HG02678 (cell line): ENCODE data around the gene CALML4.
"Not testable (repeated sequence)": the region's sequence is repeated elsewhere in the genome, so short reads cannot be mapped to it uniquely, and the experiment has no call there.

Experiments used
- ATAC-seq: cut with Tn5 transposase; IDR thresholded peaks from one replicate; pipeline ENCODE4 v1.9.1; 2021; ENCODE audit warnings: mild to moderate bottlenecking, moderate library complexity; ENCODE audit not compliant: unreplicated experiment

Gene CALML4

DNA sequence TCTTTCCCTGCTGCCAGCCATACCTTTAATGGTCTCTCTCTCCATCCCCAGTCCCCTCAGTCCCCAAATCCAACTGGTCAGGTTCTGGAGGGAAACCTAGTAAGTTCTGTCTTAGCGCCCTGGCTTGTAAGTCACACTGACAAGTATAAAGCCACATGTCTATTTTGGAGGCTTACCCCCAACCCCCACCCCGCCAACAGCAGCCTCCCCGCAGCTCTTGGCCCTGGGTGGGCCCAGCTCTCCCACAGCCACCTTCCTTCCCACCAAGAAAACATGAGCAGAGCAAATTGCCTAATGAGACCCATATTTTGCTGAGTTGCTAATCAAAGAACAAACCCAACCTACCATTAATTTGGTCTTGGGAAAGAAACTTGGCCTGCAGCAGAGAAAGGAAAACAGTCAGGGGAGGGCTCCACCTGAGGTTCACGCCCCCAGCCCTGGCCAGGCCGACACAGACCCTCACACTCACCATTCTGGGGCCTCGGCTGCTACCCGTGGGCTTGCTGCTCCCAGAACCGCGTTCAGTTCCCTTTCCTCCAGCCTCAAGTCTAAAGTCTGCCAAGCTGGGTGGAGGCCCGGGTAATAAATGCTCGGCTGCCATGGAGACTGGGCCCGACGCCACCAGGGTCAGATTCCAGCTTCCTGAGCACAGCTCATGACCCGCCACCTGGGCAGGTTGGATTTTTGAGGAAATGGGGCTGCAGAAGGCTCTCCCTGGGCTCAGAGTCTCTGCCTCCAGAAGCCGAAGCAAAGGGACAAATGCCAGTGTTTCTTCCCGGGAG lies at the start of gene CALML4:
Gene CALML4 (minus strand): TSS at position 557 of the 782 bp plus-strand sequence. CDS start 85 bp downstream, at position 472.
- no peak for ATAC-seq

- no peak for ATAC-seq
Observed at GRCh38 chr15:68252925-68253534, 47.9 kb upstream of the CALML4 start.

DNA sequence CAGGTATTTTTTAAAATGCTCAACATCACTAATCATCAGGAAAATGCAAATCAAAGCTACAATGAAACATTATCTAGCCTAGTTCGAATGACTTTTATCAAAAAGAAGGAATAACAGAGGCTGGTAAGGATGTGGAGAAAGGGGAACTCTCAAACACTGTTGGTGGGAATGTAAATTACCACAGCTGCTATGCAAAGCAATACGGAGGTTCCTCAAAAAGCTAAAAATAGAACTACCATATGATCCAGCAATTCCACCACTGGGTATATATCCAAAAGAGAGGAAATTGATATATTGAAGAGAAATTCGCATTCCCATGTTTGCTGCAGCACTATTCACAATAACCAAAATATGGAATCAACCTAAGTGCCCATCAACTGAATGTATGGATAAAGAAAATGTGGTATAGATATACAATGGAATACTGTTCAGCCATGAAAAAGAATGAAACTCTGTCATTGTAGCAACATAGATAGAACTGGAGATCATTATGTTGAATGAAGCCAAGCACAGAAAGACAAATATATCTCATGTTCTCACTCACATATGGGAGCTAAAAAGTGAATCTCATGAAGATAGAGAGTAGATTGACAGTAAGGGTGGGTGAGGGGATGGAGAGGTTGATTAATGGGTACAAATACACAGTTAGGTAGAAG lies 44.1 kb upstream of the CALML4 start:
- ATAC-seq: no peak

- no peak for ATAC-seq
Observed at GRCh38 chr15:68244235-68244634, 39.1 kb upstream of the CALML4 start.

DNA sequence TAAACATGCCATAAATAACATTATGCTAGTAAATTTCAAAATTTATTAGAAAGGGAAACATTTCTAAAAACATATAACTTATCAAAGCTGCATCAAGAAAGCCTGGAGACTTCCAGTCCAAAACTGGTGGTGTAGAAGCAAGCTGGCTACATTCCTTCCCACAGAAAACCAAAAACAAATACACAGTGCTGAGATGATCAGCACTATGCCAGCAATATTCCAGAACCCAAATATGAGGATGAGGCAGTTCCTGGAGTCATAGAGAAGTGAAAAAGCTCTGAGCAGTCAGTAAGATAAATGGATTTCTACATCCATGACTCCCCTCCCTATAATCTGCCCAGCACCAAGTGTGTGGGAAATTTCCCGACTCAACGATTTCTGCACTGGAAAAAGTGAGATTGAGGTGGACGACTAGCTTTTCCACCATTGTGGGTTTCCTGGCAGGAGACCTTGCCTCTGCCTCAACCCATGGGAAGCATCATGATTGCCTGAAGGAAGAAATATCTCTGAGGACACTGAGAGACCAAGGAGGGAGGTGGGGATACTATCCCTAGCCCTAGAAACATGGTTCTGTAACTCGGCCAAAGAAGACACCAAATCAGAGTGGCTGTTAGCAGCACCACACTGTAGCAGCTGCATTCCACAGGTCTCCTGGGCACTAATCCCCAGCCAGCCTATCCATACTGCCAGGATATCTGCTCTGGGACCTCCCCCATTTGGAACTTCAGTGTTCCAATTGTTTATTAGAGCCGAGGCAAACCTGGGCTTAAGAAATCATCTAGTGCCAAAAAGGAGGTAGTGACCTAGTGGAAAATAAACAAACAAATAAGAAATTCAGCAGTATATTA lies 36.2 kb upstream of the CALML4 start:
- ATAC-seq: no peak

- ATAC-seq: no peak
Observed at GRCh38 chr15:68239025-68239424, 33.9 kb upstream of the CALML4 start.

- no peak for ATAC-seq
Observed at GRCh38 chr15:68235022-68235421, 29.9 kb upstream of the CALML4 start.

- ATAC-seq: not testable (repeated sequence)
Observed at GRCh38 chr15:68234520-68234919, 29.4 kb upstream of the CALML4 start.

DNA sequence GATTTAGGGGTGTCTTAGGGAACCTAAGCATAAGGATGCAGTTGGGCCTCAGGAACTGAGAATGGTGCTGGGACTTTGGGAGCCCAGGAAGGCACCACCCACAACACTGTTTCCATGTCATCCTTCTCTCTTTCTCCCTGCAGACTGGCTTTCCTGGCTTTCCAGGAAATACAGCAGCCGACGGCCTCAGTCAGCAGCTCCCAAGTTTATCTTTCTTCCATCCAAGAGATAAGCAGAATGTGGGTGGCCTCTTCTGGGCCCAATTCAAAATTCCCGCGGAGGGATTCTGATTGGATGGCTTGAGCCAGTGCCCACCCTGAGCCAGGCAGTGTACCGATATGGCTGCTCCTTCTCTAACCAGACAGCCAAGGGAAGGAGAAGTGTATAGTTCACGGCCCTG lies 28.9 kb upstream of the CALML4 start:
- no peak for ATAC-seq

DNA sequence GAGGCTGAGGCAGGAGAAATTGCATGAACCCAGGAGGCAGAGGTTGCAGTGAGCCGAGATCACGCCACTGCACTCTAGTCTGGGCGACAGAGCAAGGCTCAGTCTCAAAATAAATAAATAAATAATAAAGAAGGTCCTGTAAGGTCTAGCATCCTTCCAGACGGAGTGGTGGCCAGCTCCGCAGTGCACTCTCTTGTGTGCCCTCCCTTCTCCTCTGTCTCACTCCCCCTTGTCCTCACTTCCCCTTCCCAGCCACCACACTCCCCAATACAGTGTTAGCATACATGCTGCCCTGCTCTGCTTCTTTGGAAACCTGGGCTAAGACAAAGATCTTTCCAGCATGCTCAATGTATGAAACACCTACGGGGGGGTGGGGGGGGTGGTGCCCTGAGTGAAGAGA lies 27.8 kb upstream of the CALML4 start:
- ATAC-seq: no peak

GRCh38 chr15:68232449-68232848 lies 27.3 kb upstream of the CALML4 start:
- ATAC-seq: no peak

DNA sequence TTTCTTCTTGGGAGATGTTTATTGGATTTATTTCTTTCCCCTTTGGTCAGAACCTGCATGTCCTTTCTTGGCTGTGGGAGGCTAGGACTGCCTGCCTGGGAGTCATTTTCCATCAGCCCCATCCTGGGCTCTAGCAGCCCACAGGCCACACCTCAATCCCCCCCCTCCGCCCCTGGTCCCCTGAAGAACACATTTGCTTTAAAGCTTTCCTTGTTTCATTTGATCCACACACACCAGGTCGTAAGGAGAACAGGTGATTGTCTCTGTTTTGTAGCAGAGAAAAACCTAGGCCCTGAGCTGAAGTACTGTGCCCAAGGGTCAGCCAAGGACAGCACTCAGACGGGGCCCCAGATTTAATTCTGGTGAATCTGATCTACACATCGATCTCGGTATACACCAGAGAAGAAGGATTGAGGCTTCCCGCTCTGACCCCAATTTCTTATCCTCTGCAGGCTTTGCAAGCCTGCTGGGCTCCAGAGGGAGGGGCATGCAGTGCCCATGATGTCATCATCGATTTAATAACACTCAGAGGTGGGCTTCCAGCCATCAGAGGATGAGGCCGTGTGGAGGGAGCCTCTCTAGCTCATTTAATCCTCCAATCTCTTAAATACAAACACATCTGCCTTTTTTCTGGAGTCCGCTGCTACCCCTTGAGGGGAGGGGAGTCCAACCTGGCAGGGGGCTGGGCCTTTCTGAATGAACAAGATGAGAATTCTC lies 26.1 kb upstream of the CALML4 start:
- no peak for ATAC-seq

DNA sequence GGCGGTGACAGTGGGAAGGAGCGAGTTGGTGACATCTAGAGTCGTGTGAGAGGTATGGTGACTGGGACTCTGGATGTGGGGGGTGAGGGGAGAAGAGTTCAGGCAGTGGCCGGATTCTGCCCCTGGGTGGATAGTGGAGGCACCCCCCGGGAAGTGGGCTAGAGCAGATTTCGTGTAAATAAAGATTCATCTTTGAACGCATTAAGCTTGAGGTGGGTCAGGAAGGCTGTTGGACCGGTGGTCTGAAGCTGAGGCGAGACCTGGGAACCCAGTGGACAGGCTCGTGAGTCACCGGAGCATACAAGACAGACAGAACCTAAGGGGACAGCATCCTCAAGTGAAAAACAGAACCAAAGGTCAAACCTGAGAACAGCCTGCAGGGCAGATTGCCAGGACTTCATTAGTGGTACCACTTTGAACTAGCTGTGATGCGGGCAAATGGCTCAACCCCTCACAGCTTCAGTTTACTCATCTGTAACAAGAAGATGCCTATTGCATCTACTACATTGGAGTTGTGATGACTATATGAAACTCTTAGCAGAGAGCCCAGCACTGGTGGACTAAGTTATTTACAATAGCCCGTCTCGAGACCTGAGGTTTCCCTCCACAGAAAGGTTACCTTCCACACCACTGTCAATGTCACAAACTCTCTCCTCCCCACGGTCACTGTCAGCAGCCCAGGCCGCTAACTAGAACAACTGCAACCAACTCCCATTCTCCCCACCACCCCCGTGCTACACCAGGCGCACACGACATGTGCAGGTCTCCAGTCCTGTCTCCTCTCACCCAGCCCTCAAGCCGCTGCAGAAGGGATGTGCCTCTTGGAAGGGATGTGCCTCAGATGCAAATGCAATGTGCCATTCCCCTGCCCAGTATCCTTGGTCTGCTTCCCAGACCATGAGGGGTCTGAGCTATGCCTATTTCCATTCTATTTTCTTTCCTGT lies 25.3 kb upstream of the CALML4 start:
- no peak for ATAC-seq

GRCh38 chr15:68229386-68230156 lies 24.4 kb upstream of the CALML4 start, which contains the start of gene CLN6:
CLN6 (minus strand) TSS chr15:68229728; CDS start chr15:68229584, 144 bp downstream.
- ATAC-seq: peak; percentile 71

DNA sequence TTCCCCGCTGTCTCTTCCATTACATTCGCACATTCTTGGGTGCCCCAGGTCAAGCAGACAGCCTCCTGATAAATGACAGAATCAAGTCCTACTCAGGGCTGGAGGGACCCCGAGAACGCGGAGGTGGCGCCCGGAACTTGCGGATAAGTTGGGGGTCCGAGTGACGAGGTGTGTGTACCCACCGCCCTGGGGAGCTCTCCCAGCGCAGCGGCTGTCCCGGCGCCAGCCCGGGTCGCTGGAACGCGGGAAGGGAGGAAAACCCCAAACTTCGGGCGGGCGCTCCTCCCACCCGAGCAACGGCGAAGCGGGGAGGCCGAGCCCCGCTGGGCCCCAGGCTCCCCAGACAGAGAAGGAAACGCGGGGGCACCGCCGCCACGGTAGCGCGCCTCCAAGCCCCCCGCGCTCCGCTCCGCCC lies 23.8 kb upstream of the CALML4 start:
- ATAC-seq: no peak

DNA sequence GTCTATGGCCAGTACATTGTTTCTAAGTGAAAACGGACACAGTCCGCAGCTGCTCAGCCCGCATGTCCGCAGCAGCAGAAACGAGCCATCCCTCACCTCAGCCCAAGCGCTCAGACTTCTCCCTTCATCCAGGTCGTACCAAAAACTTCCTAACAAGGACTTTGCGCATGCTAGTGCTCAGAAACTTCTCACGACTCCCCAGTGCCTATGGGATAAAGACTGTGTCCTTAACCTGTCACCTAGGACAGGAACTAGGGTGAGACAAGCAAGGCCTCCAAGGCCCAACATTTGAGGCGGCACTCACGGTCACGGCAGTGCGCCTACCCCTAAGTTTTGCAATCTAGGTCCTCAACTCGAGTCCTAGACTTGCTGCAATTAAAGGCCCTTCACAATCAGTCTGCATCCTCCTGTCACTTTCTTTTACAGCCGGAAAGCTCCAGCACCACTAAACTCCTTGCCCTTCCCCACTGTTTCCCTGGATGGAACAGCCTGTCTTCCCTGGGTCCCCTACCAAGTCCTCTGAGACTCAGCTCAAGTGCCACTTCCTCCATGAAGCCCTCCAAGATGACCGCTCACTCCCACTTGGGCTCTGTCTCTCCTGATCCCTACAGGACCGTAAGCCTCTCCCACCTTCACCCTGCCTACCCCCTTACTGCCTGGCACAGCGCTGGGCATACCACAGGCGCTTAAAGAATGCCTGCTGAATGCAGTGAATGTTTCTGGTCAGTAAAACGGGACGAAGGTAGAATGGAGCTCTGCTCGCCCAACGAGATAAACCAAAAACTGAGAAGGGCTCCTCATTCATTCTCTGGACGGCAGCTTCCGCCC lies 23.2 kb upstream of the CALML4 start:
- no peak for ATAC-seq

DNA sequence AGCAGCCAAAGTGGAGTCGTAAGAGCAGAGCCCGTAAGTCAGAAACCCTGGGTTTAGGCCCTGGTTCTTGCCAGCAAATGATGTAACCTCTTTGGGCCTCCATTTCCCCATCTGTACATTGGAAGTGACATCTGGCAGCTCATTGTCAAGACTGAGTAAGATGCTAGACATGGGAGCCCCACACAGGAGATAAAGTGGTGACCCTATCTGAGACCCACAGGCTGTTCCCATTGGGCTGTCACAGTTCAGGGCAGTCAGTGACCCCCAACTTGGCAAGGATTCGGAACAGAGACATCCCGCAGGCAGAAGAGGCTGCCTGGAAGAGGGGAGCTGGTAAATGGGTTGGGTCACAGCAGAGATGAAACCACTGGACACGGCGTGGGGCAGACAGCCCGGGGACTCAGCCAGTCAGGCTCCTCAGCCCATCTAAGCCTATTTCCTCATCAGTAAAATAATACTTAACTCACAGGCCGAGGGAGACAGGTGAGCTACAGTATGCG lies 22.6 kb upstream of the CALML4 start:
- no peak for ATAC-seq
